Stomach (tissue), 9 donors: ENCODE measurements around the gene EN2. TPM values are rescaled to one million over a fixed set of nuclear protein-coding genes. Genes with fewer than 3 reads are reported as not detected.
A peak's percentile ranks its signal among the peaks of the same experiment; 100 is the strongest.

ENCODE experiments used
- DNase-seq, 2 donors: peaks; one replicate each; pipeline versions ENCODE4 v3.0.0 to v3.0.0-alpha.2; 2013 to 2019
- H3K27ac ChIP-seq, 5 donors: fragments of 200-600 bp in 4 of 5; sonication (generic) in 4 of 5; one replicate each; pipeline ENCODE4 v1.5.1; 2013 to 2019; ENCODE audit warnings: mild to moderate bottlenecking in 1 of 5, moderate library complexity in 1 of 5
- H3K27me3 ChIP-seq, 3 donors: fragments of 200-600 bp; sonication (generic); one replicate each; pipeline ENCODE4 v1.5.1; 2017 to 2019; ENCODE audit warnings: mixed run types in 1 of 3
- H3K36me3 ChIP-seq, 4 donors: fragments of 200-600 bp; sonication (generic); 1 replicate in 3 of 4; 2 replicates in 1 of 4; pipeline ENCODE4 v1.5.1; 2016 to 2019
- H3K4me1 ChIP-seq, 4 donors: fragments of 200-600 bp; sonication (generic); one replicate each; pipeline ENCODE4 v1.5.1; 2016 to 2019
- H3K4me3 ChIP-seq, 4 donors: fragments of 200-600 bp; sonication (generic) in 3 of 4; one replicate each; pipeline ENCODE4 v1.5.1; 2016 to 2019; ENCODE audit warnings: mild to moderate bottlenecking in 1 of 4
- H3K9me3 ChIP-seq, 4 donors: fragments of 200-600 bp; sonication (generic); one replicate each; pipeline ENCODE4 v1.5.1; 2016 to 2019
- EP300 ChIP-seq: sonication (generic); formaldehyde crosslinking; IDR thresholded peaks from one replicate; pipeline ENCODE4 v1.6.1; 2017; ENCODE audit warnings: antibody characterized with exemption
- POLR2A ChIP-seq, 4 donors: fragments of 450-650 bp; IDR thresholded peaks; one replicate each; pipeline ENCODE4 v1.6.1; 2016; ENCODE audit warnings: antibody characterized with exemption in 4 of 4, control low read depth in 2 of 4, mild to moderate bottlenecking in 1 of 4, moderate library complexity in 1 of 4
- POLR2AphosphoS5 ChIP-seq, 3 donors: sonication (generic); formaldehyde crosslinking; IDR thresholded peaks; one replicate each; pipeline ENCODE4 v1.6.1; 2016; ENCODE audit warnings: antibody characterized with exemption in 3 of 3
- WGBS, 5 donors: extraction: QIAGEN DNeasy Blood & Tissue Kit in 3 of 5; methylation state at CpG; one replicate each; pipeline versions ENCODE4 v1.1.5 to v1.1.7; 2013 to 2018; 5-methylcytosine and 5-hydroxymethylcytosine counted together
- intact Hi-C: fragments of 100-400 bp; cut with DNase I; formaldehyde crosslinking; loops from one replicate; pipeline ENCODE4 v1.15.1; 2023; ENCODE audit warnings: low total_unique reads
- polyA plus RNA-seq, 3 donors: library from polyadenylated mRNA; stranded (reverse); fragments of 200-250 nt; gene quantifications; one replicate each; pipeline ENCODE4 v1.2.3, GENCODE V29; 2013
- total RNA-seq, 5 donors: library from RNA; depleted of rRNA; stranded (reverse); fragments of >200 nt; gene quantifications; one replicate each; pipeline versions ENCODE4 v1.1.0 to v1.2.3, GENCODE V29; 2014 to 2016
- TF ChIP-seq, protein P1 (sequence below), 7 experiments: fragments of 450-650 bp in 4 of 7; fragments of 200-600 bp in 3 of 7; sonication (generic) in 3 of 7; IDR thresholded peaks; one replicate each; pipeline ENCODE4 v1.5.1; 2016 to 2019; ENCODE audit warnings: antibody characterized with exemption in 7 of 7, control low read depth in 2 of 7, mild to moderate bottlenecking in 1 of 7
- donor health status: healthy with polysubstance abuse.
- donor health status: Bipolar disorder and iron deficiency.
- donor health status: healthy.

The EN2 gene
- total and polyA plus RNA-seq, 8 donors, result 0.03 TPM; not detected in 7

DNA sequence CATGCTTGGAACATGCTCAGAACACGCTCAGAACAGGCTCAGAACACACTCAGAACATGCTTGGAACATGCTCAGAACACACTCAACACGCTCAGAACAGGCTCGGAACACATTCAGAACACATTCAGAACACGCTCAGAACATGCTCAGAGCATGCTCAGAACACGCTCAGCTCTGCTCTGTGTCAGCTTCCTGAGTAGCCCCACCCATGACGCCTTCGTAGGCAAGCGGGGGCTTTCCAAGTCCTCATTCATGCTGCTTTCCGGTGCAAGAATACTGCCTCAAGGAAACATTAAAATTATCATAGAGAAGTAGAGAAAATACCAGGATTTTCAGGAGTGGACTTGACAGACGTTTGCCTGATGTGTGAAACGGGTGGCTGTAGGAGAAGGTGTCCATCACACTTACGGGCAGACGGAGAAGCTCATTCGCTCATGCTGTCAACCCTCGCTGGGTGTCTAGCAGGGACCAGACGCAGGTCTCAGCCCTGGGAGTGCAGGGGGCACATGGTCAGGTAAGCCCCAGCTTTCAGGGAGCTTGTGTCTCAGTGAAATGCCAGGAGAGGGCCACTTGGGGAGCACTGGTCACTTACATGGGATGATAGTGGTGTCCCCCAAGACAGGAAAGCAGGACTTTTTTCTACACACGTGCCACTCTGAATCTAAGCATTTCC, 24.7 kb downstream of the EN2 start:
- Histone ChIP-seq H3K4me1 (no peaks in the 10 kb centered on the region), H3K36me3 (no peaks in the 10 kb centered on the region), H3K27me3 (peaks cover 3 to 97% (median 35%) of the 10 kb centered on the region in 3 donors), H3K9me3 (no peaks in the 10 kb centered on the region), H3K4me3 (no peak overlapping the region), H3K27ac (no peak overlapping the region)
- WGBS, 5 donors, result 64 to 72% (median 68%) methylated on average over 17 of the region's 17 CpGs
- DNase-seq, result no peak
- intact Hi-C loops, result no loop called here
- TF ChIP-seq, protein P1, sequence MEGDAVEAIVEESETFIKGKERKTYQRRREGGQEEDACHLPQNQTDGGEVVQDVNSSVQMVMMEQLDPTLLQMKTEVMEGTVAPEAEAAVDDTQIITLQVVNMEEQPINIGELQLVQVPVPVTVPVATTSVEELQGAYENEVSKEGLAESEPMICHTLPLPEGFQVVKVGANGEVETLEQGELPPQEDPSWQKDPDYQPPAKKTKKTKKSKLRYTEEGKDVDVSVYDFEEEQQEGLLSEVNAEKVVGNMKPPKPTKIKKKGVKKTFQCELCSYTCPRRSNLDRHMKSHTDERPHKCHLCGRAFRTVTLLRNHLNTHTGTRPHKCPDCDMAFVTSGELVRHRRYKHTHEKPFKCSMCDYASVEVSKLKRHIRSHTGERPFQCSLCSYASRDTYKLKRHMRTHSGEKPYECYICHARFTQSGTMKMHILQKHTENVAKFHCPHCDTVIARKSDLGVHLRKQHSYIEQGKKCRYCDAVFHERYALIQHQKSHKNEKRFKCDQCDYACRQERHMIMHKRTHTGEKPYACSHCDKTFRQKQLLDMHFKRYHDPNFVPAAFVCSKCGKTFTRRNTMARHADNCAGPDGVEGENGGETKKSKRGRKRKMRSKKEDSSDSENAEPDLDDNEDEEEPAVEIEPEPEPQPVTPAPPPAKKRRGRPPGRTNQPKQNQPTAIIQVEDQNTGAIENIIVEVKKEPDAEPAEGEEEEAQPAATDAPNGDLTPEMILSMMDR (IDR thresholded peaks at IDR 0.05), result no peak
- TF ChIP-seq POLR2AphosphoS5 (IDR thresholded peaks at IDR 0.05) (no peak), POLR2A (IDR thresholded peaks at IDR 0.05) (no peak), EP300 (no peak)

DNA sequence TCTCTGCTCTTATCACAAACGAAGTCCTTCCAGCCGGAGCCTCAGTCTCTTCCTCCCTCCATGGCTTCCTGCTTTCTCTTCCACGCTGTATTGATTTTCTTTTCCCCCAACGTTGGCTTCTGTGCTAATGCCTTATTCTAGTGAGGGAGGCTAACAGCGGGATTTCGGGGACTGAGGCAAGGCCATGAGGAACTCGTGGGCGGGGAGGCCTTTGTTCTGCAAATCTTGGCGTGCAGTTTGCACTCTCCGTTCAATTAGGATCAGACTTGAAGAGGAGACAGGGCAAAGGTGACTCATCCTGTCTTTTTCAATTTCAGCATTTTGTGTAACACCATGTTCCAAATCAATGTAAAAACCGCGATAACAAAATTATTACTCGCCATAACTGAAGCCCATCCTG, 25.3 kb downstream of the EN2 start:
- TF ChIP-seq, protein P1 (IDR thresholded peaks at IDR 0.05), result no peak
- no peak for TF ChIP-seq EP300
- no peak for TF ChIP-seq POLR2A (IDR thresholded peaks at IDR 0.05)
- TF ChIP-seq POLR2AphosphoS5 (IDR thresholded peaks at IDR 0.05), result no peak
- Histone ChIP-seq H3K4me3 (no peak overlapping the region), H3K27me3 (peaks cover 3 to 97% (median 41%) of the 10 kb centered on the region in 3 donors), H3K4me1 (no peaks in the 10 kb centered on the region), H3K9me3 (no peaks in the 10 kb centered on the region), H3K36me3 (no peaks in the 10 kb centered on the region), H3K27ac (no peak overlapping the region)
- DNase-seq, result no peak
- WGBS, 5 donors, result 38 to 42% (median 39%) methylated on average over 13 of the region's 13 CpGs
- intact Hi-C loops, result no loop called here

DNA sequence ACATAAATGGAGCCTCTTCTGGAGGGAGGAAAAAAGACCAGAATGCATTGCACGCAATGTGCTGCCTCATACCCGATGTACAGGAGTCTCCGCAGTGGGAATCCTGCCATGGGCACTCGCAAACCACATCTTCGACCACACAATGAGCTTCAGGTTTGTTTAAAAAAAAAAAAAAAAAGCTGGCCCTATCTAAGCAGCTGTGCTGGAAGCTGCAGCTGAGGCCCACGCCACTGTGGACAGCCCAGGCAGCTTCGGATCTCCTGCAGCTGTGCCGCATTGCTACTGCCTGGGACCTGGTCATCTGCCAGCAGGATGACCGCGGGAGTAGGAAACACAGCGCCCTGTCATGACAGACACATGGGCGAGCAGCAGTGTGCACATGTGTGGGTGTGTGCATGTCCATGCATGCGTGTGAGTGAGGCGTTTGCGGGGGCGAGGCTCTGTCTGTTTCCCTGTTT, 26.0 kb downstream of the EN2 start:
- peak in 1 of 2 donors; percentile 76 for DNase-seq
- Histone ChIP-seq H3K9me3 (no peaks in the 10 kb centered on the region), H3K27ac (no peak overlapping the region), H3K27me3 (peaks cover 3 to 97% (median 41%) of the 10 kb centered on the region in 3 donors), H3K4me1 (no peaks in the 10 kb centered on the region), H3K36me3 (no peaks in the 10 kb centered on the region), H3K4me3 (no peak overlapping the region)
- 56 to 69% (median 64%) methylated on average over 16 of the region's 16 CpGs for WGBS, 5 donors
- no peak for TF ChIP-seq POLR2A (IDR thresholded peaks at IDR 0.05)
- TF ChIP-seq EP300, result no peak
- TF ChIP-seq POLR2AphosphoS5 (IDR thresholded peaks at IDR 0.05), result no peak
- TF ChIP-seq, protein P1 (IDR thresholded peaks at IDR 0.05), result no peak
- intact Hi-C loops, result no loop called here

DNA sequence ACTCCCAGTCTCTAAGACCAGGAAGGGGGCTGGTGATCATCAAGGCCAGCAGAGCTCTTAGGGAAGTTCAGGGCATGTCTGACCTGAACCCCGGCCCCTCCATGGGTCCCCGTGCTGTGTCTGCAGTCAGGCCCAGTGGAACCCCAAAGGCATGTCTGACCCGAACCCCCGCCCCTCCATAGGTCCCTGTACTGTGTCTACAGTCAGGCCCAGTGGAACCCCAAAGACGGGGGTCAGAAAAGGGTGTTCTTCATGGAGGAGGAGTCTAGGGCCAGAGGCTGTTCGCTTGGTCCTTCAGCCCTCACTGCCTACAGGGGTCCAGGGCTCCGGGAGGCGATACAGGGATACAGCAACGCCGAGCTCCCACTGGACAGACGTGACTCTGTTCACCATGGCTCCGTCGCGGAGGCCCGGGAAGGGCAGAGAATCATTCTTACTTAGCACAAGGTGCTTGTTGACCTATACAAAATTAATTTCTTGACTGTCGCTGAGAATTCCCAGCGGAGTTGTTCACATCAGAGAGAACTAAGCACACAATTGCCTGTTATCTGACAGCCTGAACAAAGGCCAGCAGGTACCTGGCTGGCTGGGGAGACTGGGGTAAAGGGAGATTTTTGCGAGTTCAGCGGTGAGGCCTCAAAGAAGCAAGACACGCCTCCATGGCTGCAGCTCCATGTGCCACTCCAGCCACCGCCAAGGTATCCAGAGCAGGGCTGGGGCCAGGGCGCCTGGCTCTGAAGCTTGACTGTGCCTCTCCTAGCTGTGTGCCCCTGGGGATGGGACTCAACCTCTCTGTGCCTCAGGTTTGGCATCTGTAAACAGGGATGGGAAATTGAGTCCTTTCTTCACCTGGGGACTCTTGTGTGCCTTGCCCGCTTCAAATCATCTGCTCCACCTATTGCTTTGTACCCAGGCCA, 26.8 kb downstream of the EN2 start:
- H3K36me3 ChIP-seq, result no peaks in the 10 kb centered on the region
- no peak overlapping the region for H3K4me3 ChIP-seq
- no peaks in the 10 kb centered on the region for H3K9me3 ChIP-seq
- intact Hi-C loops, result no loop called here
- peaks cover 1 to 97% (median 47%) of the 10 kb centered on the region in 3 donors for H3K27me3 ChIP-seq
- WGBS, 5 donors, result 60 to 83% (median 70%) methylated on average over 20 to 23 of the region's 23 CpGs
- no peak overlapping the region for H3K27ac ChIP-seq
- DNase-seq, result no peak
- no peaks in the 10 kb centered on the region for H3K4me1 ChIP-seq
- TF ChIP-seq, protein P1 (IDR thresholded peaks at IDR 0.05), result no peak
- TF ChIP-seq POLR2AphosphoS5 (IDR thresholded peaks at IDR 0.05), result no peak
- TF ChIP-seq POLR2A (IDR thresholded peaks at IDR 0.05), result no peak
- no peak for TF ChIP-seq EP300
